ENCODE data around the gene CMIP.
"Not testable (repeated sequence)": the region's sequence is repeated elsewhere in the genome, so short reads cannot be mapped to it uniquely, and the experiment has no call there.

CMIP gene

DNA sequence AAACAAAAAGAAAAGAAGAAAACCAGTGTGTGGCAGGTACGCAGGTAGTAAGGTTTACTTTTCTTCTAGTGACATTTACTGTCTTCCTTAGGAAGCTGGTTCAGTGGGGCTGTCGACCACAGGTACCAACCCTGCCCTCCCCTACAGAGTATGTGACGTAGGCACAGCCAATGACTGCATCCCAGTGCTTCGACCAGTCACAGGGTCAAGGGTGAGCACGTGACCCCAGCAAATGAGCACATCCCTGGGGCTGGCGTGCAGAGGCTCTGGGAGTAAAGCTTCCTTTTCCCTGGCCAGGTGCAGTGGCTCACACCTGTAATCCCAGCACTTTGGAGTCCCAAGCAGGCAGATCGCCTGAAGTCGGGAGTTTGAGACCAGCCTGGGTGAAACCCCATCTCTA is 295.6 kb downstream of the CMIP start:
- DNase-seq (ENCODE audit: low read depth, low spot score): no peak
- no peak overlapping the region for H3K27ac ChIP-seq

GRCh38 chr16:81741430-81741770 is 296.8 kb downstream of the CMIP start:
- not testable (repeated sequence) for H3K27ac ChIP-seq; DNase-seq (ENCODE audit: low read depth, low spot score)

DNA sequence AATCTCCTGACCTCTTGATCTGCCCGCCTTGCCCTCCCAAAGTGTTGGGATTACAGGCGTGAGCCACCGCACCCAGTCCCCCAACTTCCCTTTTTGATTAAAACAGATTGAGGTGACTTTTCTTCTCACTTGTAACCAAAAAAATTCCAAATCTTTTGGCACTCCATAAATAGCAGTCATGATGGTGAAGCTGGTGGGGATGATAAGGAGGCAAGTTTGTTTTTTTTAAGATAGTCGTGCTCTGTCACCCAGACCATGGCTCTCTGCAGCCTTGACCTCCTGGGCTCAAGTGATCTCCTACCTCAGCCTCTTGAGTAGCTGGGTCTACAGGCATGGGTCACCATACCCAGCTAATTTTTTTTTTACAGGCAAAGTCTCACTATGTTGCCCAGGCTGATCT is 299.8 kb downstream of the CMIP start:
- H3K27ac ChIP-seq: no peak overlapping the region
- DNase-seq (ENCODE audit: low read depth, low spot score): no peak

GRCh38 chr16:81744911-81745310 is 300.3 kb downstream of the CMIP start:
- no peak overlapping the region for H3K27ac ChIP-seq
- DNase-seq (ENCODE audit: low read depth, low spot score): no peak

GRCh38 chr16:81745704-81746558 is 301.3 kb downstream of the CMIP start:
- H3K27ac ChIP-seq: no peak overlapping the region
- DNase-seq (ENCODE audit: low read depth, low spot score): no peak

DNA sequence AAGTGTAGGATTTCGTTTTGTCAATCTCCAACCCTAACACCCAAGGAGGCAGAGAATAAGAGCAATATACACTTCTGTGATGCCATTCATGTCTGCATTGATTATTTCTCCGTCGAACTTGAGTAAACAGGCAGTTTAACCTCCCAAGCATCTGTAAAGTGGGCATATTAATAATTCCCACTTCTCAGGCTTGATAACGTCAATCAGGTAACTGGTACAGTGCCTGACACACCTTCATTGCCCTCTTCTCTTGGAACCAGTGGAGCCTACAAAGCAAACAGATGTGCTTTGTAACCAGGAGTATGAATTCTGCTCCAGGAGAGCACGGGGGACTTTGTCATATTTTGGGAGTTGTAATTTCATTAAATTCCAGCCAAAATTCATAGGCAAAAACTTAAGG is 302.0 kb downstream of the CMIP start:
- no peak overlapping the region for H3K27ac ChIP-seq
- no peak for DNase-seq (ENCODE audit: low read depth, low spot score)

DNA sequence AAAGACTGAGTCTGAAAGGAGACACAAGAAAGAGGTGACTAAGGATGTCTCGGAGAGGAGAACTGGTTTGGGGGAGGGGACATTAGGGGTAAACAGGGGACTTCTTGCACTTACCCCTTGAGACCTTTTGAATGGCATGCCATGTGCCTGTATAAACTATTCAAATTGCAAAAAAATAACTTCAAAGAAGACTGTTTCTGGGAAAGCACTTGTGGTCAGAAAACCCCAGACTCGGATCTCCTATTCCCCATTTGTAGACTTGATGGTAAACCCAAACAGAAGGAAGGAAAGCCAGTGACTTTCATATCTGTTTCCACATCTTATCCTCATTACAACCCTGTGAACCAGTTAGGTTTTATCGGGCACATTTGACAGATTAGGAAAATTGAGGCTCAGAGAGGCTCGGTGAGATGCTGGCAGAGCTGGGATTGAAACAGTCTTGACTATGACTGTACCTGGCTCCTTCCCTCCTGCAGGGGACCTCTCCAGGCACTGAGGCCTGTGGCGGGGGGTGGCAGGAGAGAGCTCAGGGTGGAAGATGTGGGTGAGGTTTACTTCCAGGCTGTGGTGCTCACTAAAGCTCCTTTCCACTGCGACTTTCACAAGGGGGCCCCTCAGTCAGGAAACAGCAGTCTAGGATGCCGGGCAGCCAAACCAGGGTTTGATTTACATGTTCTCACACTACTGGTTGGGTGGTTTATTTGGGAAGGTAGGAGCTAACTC is 304.0 kb downstream of the CMIP start:
- H3K27ac ChIP-seq: no peak overlapping the region
- no peak for DNase-seq (ENCODE audit: low read depth, low spot score)

DNA sequence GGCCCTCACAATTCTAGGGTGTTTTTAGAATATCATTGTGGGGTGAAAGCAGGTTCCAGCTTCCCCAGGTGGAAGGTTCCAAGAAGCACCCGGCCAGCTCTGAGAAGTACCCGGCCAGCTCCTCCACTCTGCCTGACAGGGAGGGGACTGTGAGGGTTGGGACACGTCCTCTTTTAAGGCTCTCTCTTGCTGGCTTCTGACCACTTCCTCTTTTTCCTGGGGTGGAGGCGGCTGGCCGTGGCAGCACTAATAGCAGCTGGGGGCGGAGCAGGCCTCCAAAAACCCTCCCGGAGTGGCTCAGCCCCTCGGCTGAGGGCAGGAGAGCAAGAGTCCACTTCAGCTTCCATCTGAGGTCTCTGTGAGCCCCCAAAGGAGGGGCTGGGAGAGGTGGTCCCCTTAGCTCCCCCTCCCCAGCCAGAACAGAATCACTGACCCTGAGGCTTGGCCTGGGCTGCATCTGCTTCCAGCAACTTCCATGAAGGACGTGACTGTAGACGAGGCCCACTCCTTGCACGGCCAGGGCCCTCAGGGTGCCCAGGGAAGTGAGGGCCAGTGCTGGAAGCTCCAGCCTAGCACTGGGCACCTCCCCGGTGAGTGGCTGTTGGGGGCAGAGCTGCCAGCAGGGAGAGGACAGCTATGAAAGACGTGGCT is 307.7 kb downstream of the CMIP start:
- H3K27ac ChIP-seq: no peak overlapping the region
- no peak for DNase-seq (ENCODE audit: low read depth, low spot score)

DNA sequence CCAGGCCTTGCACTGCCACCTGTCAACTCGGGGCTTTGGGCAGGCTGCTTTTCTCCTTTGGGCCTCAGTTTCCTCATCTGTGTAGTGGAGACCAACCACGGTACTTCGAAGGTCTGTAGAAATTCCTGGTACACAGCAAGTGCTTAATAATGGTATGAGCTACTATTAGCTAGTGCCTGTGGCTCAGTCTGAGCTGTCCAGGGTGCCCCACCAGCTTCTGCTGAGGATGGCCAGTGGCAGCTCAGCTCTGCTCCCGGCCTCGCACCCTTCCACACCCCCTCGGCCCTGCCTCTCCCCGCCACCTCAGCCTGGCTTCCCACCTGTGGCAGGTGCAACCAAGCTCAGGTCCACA is 308.2 kb downstream of the CMIP start:
- no peak for DNase-seq (ENCODE audit: low read depth, low spot score)
- no peak overlapping the region for H3K27ac ChIP-seq

DNA sequence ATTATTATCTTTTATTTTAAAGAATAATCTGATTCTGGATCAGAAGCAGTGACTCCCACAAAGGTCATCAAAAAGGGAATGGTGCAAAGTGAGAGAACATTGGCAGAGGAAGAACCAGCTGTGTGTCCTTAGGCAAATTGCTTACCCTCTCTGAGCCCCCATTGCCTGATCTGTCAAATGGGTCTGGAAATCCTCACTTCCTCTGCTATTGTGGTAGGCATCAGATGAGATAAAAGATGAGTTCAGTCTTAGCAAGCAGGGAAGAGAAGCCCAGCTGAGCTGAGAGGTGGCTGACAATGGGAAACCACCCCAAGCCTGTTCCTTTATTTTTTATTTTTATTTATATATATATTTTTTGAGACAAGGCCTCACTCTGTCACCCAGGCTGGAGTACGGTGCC is 310.2 kb downstream of the CMIP start:
- H3K27ac ChIP-seq: no peak overlapping the region
- no peak for DNase-seq (ENCODE audit: low read depth, low spot score)

DNA sequence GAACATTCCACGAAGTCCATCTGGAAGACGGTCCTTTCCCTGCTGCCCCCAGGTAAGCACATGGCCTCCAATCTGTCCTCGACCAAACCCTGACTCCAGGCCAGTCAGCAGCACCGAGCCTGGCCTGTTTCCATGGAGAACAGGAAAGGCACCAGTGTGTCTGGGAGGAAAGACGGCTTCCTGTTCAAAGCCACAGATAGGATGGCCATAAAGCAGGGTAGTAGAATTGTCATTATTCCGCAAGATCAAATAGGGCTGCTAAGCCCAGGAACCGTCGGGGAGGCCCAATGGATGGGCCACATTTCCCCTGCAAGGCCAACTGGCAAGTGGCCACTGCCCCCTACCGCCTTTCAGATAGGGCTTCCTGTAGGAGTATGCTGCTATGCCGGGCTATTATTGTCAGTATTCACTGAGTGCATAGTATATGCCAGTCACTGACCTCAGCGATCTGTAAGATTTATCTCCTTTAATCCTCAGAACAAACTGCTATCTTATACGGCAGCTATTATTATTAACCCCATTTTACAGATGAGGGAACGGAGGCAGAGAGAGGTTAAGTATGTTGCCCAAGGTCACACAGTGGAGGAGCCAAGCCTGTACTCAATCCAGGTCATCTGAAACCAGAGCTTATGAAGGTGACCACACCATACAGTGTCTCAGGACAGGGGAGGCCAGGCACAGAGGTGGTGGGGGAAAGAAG is 311.5 kb downstream of the CMIP start:
- no peak overlapping the region for H3K27ac ChIP-seq
- no peak for DNase-seq (ENCODE audit: low read depth, low spot score)

GRCh38 chr16:81756615-81757356 is 312.2 kb downstream of the CMIP start:
- DNase-seq (ENCODE audit: low read depth, low spot score): no peak
- H3K27ac ChIP-seq: no peak overlapping the region

- DNase-seq (ENCODE audit: low read depth, low spot score): peak; percentile 41
- H3K27ac ChIP-seq: no peak overlapping the region
Observed at GRCh38 chr16:81758376-81758775, 313.8 kb downstream of the CMIP start.

Measured in epithelial cell of prostate (primary cell).